HCT116 (cell line): ENCODE data around the gene SPOCD1.

Experiments used
- EGR1 ChIP-seq: IDR thresholded peaks from 2 replicates; pipeline ENCODE4 v1.6.1; 2012; ENCODE audit warnings: low read depth
- EZH2 ChIP-seq: fragments of 200-600 bp; sonication (generic); IDR thresholded peaks from 2 replicates; pipeline ENCODE4 v1.6.1; 2017; ENCODE audit warnings: antibody characterized with exemption, mixed run types
- JUND ChIP-seq: IDR thresholded peaks from 2 replicates; pipeline ENCODE4 v1.6.1; 2012
- POLR2A ChIP-seq: IDR thresholded peaks from 2 replicates; pipeline ENCODE4 v1.7.0; 2011; ENCODE audit warnings: borderline replicate concordance; ENCODE audit not compliant: insufficient read depth, insufficient read length; ENCODE audit errors: extremely low read depth
- POLR2AphosphoS5 ChIP-seq: IDR thresholded peaks from 2 replicates; pipeline ENCODE4 v1.6.1; 2011; ENCODE audit warnings: mild to moderate bottlenecking, low read depth, low read length, moderate library complexity
- SIN3A ChIP-seq: IDR thresholded peaks from 2 replicates; pipeline ENCODE4 v1.6.1; 2012; ENCODE audit warnings: low read depth
- TCF7L2 ChIP-seq: IDR thresholded peaks from 2 replicates; pipeline ENCODE4 v1.7.0; 2011; ENCODE audit warnings: borderline replicate concordance, inconsistent platforms; ENCODE audit not compliant: insufficient read depth, insufficient read length; ENCODE audit errors: extremely low read depth
- ZNF274 ChIP-seq: fragments of 200-500 bp; sonication (Bioruptor generic); IDR thresholded peaks from 2 replicates; pipeline ENCODE4 v1.6.1; 2014; ENCODE audit warnings: mild to moderate bottlenecking, low read depth, low read length, inconsistent platforms
- TF ChIP-seq, protein P1 (sequence below): IDR thresholded peaks from 2 replicates; pipeline ENCODE4 v1.6.1; 2012
- TF ChIP-seq, protein P2 (sequence below), 3 experiments: fragments of 200-600 bp in 1 of 3; sonication (generic) in 1 of 3; IDR thresholded peaks in 2 of 3; conservative IDR thresholded peaks in 1 of 3; 2 replicates each; pipeline ENCODE4 v1.5.1; 2012 to 2017; ENCODE audit warnings: low read depth in 2 of 3, low read length in 2 of 3, antibody characterized with exemption in 1 of 3, borderline replicate concordance in 1 of 3, control low read depth in 1 of 3, mild to moderate bottlenecking in 1 of 3, mixed read lengths in 1 of 3, mixed run types in 1 of 3, moderate library complexity in 1 of 3; ENCODE audit not compliant: insufficient read depth in 1 of 3
- TF ChIP-seq, protein P3 (sequence below): IDR thresholded peaks from 2 replicates; pipeline ENCODE4 v1.6.1; 2012

DNA sequence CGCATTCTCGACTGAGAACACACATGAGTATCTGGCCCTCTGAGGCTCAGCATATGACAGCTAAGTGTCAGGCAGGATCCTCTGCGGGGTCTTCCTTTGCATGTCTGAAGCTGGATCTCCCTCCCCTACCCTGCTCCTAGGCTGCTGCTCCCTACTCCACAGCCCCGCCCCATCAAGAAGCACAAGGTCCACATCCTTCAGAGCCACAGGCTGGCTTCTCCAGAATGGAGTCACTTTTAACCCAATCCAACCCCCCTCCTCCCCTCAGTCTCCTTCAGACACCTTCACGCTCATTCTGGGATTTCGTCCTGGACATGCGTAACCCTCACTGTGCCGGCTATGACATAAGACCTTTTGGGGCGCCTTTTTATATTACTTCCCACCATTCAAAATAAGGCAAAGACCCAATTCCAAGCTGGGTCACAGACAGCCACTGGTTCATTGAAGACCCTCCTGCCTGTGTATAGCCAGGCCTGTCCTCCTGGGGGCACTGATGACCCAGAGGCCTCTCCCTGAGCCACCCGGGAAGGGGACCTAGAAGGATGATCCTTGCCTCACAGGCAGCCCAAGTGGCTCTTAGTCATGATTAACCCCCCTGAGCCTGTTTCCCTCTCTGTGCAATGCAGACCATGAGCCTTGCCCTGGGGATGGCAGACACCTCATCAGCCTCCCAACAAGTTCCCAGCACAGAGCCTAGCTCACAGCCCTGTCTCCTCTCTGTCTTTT lies 56.4 kb downstream of the SPOCD1 start:
- no peak for TF ChIP-seq POLR2AphosphoS5
- TF ChIP-seq, protein P1, sequence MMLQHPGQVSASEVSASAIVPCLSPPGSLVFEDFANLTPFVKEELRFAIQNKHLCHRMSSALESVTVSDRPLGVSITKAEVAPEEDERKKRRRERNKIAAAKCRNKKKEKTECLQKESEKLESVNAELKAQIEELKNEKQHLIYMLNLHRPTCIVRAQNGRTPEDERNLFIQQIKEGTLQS, result no peak
- no peak for TF ChIP-seq POLR2A
- TF ChIP-seq, protein P2, sequence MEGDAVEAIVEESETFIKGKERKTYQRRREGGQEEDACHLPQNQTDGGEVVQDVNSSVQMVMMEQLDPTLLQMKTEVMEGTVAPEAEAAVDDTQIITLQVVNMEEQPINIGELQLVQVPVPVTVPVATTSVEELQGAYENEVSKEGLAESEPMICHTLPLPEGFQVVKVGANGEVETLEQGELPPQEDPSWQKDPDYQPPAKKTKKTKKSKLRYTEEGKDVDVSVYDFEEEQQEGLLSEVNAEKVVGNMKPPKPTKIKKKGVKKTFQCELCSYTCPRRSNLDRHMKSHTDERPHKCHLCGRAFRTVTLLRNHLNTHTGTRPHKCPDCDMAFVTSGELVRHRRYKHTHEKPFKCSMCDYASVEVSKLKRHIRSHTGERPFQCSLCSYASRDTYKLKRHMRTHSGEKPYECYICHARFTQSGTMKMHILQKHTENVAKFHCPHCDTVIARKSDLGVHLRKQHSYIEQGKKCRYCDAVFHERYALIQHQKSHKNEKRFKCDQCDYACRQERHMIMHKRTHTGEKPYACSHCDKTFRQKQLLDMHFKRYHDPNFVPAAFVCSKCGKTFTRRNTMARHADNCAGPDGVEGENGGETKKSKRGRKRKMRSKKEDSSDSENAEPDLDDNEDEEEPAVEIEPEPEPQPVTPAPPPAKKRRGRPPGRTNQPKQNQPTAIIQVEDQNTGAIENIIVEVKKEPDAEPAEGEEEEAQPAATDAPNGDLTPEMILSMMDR (IDR thresholded peaks at IDR 0.05 in 2 of 3, conservative IDR thresholded peaks at IDR 0.05 in 1 of 3; ENCODE audit: borderline replicate concordance in 1 of 3, insufficient read depth in 1 of 3, low read depth in 2 of 3, low read length in 2 of 3), result no peak
- TF ChIP-seq ZNF274, result no peak
- TF ChIP-seq EGR1, result no peak
- no peak for TF ChIP-seq JUND
- TF ChIP-seq, protein P3, sequence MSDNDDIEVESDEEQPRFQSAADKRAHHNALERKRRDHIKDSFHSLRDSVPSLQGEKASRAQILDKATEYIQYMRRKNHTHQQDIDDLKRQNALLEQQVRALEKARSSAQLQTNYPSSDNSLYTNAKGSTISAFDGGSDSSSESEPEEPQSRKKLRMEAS, result no peak
- TF ChIP-seq TCF7L2, result no peak
- TF ChIP-seq SIN3A, result no peak
- no peak for TF ChIP-seq EZH2
